Measurements from ENCODE around the gene EIF4B. TPM values are rescaled to one million over a fixed set of nuclear protein-coding genes. Genes with fewer than 3 reads are reported as not detected.
"Not testable (repeated sequence)": the region's sequence is repeated elsewhere in the genome, so short reads cannot be mapped to it uniquely, and the experiment has no call there.

Gene EIF4B
- polyA plus RNA-seq, 1 experiment, result 645 TPM

- ChIA-PET POLR2A (no interaction called here), CTCF (interaction anchor here (0.9 kb wide), 1 partner anchor 53 kb away, joined by 4 read pairs; no protein-coding TSS in a partner anchor)
- no peak for TF ChIP-seq CTCF (IDR thresholded peaks at IDR 0.05; ENCODE audit: low read depth, low read length)
- H3K27me3 ChIP-seq (ENCODE audit: control insufficient read depth, insufficient read depth, low read length), result no peaks in the 10 kb centered on the region
- H3K9me3 ChIP-seq (ENCODE audit: control insufficient read depth, insufficient read depth, low read length), result no peaks in the 10 kb centered on the region
- no peak for DNase-seq (ENCODE audit: low read depth, low spot score)
- no peak overlapping the region for H3K27ac ChIP-seq (ENCODE audit: low read depth, low read length)
- no peak overlapping the region for H3K4me3 ChIP-seq (ENCODE audit: low read depth, low read length)
Observed at GRCh38 chr12:53031616-53032015, 25.4 kb downstream of the EIF4B start.

- H3K27me3 ChIP-seq (ENCODE audit: control insufficient read depth, insufficient read depth, low read length); H3K4me3 ChIP-seq (ENCODE audit: low read depth, low read length); POLR2A ChIA-PET; H3K27ac ChIP-seq (ENCODE audit: low read depth, low read length); H3K9me3 ChIP-seq (ENCODE audit: control insufficient read depth, insufficient read depth, low read length); DNase-seq (ENCODE audit: low read depth, low spot score); CTCF ChIA-PET: not testable (repeated sequence)
Observed at GRCh38 chr12:53033832-53034231, 27.6 kb downstream of the EIF4B start.

- no peak for DNase-seq (ENCODE audit: low read depth, low spot score)
- Histone ChIP-seq H3K27ac (ENCODE audit: low read depth, low read length) (no peak overlapping the region), H3K4me3 (ENCODE audit: low read depth, low read length) (no peak overlapping the region), H3K27me3 (ENCODE audit: control insufficient read depth, insufficient read depth, low read length) (no peaks in the 10 kb centered on the region), H3K9me3 (ENCODE audit: control insufficient read depth, insufficient read depth, low read length) (no peaks in the 10 kb centered on the region)
- ChIA-PET POLR2A (no interaction called here), CTCF (interaction anchor here (0.9 kb wide), 1 partner anchor 13 kb away, joined by 3 read pairs; no protein-coding TSS in a partner anchor)
- TF ChIP-seq CTCF (IDR thresholded peaks at IDR 0.05; ENCODE audit: low read depth, low read length), result no peak
Observed at GRCh38 chr12:53034459-53034858, 28.2 kb downstream of the EIF4B start.

- ChIA-PET CTCF (interaction anchor here (0.7 to 1.6 kb wide), 2 partner anchors 10 to 63 kb away, joined by 3 to 5 read pairs; no protein-coding TSS in a partner anchor), POLR2A (interaction anchor here (1.2 kb wide), 1 partner anchor 10 kb away, joined by 3 read pairs; no protein-coding TSS in a partner anchor)
- Histone ChIP-seq H3K27me3 (ENCODE audit: control insufficient read depth, insufficient read depth, low read length) (no peaks in the 10 kb centered on the region), H3K9me3 (ENCODE audit: control insufficient read depth, insufficient read depth, low read length) (no peaks in the 10 kb centered on the region), H3K27ac (ENCODE audit: low read depth, low read length) (no peak overlapping the region), H3K4me3 (ENCODE audit: low read depth, low read length) (no peak overlapping the region)
- no peak for TF ChIP-seq CTCF (IDR thresholded peaks at IDR 0.05; ENCODE audit: low read depth, low read length)
- no peak for DNase-seq (ENCODE audit: low read depth, low spot score)
Observed at GRCh38 chr12:53036802-53037201, 30.5 kb downstream of the EIF4B start.

GRCh38 chr12:53039851-53040250 lies 33.6 kb downstream of the EIF4B start:
- POLR2A ChIA-PET, result no interaction called here
- CTCF ChIA-PET, result interaction anchor here (0.6 to 2.3 kb wide), 3 partner anchors 13 to 140 kb away, joined by 3 to 9 read pairs (median 9); partner anchors contain the start of gene ZNF740
- TF ChIP-seq CTCF (IDR thresholded peaks at IDR 0.05; ENCODE audit: low read depth, low read length), result no peak

More at GRCh38 chr12:53039851-53040250, 33.6 kb downstream of the EIF4B start:
- no peak overlapping the region for H3K27ac ChIP-seq (ENCODE audit: low read depth, low read length)
- DNase-seq (ENCODE audit: low read depth, low spot score), result no peak
- H3K9me3 ChIP-seq (ENCODE audit: control insufficient read depth, insufficient read depth, low read length), result no peaks in the 10 kb centered on the region
- no peak overlapping the region for H3K4me3 ChIP-seq (ENCODE audit: low read depth, low read length)
- no peaks in the 10 kb centered on the region for H3K27me3 ChIP-seq (ENCODE audit: control insufficient read depth, insufficient read depth, low read length)
